SIG-M5 (cell line): ENCODE results near the gene ELK4.

Source experiments
- DNase-seq: peaks from one replicate; lab custom pipeline; 2025; lab: John Stamatoyannopoulos, UW

The ELK4 gene

GRCh38 chr1:205630241-205630640 lies 1.6 kb downstream of the ELK4 start:
- DNase-seq: no peak

GRCh38 chr1:205629751-205630150 lies 2.1 kb downstream of the ELK4 start:
- no peak for DNase-seq

GRCh38 chr1:205627956-205628355 lies 3.9 kb downstream of the ELK4 start:
- DNase-seq: no peak

GRCh38 chr1:205626216-205626615 lies 5.6 kb downstream of the ELK4 start:
- no peak for DNase-seq

- DNase-seq: no peak
These were observed 8.2 kb downstream of the ELK4 start for GRCh38 chr1:205623646-205624045.

DNA sequence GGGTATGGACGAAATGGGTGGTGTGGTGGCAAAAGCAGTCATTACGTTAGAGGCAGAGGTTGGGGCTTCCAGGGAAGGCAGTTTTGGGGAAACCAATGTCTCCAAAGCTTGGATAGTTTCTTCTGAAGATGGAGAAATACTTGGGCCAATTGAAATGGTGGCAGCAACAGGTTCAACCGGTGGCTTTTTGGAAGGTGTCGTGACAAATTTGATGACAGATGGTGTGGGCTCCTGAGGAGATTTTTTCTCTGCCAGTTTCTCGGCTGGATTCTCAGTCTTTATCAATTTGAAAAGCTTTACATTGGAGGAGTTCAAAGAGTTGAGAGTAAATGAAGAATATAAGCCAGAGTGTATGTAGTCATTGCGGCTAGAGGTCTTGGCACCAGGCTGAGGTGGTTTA lies 11.5 kb downstream of the ELK4 start:
- no peak for DNase-seq

- no peak for DNase-seq
These were observed 12.4 kb downstream of the ELK4 start for GRCh38 chr1:205619376-205619775.

GRCh38 chr1:205616563-205617293 lies 15.1 kb downstream of the ELK4 start:
- DNase-seq: no peak

GRCh38 chr1:205615789-205616188 lies 16.0 kb downstream of the ELK4 start:
- DNase-seq: no peak

GRCh38 chr1:205613854-205614412 lies 17.9 kb downstream of the ELK4 start:
- no peak for DNase-seq

- no peak for DNase-seq
These were observed 19.3 kb downstream of the ELK4 start for GRCh38 chr1:205612556-205612955.

- no peak for DNase-seq
These were observed 19.7 kb downstream of the ELK4 start for GRCh38 chr1:205612104-205612503.

- no peak for DNase-seq
These were observed 20.8 kb downstream of the ELK4 start for GRCh38 chr1:205610901-205611466.

DNA sequence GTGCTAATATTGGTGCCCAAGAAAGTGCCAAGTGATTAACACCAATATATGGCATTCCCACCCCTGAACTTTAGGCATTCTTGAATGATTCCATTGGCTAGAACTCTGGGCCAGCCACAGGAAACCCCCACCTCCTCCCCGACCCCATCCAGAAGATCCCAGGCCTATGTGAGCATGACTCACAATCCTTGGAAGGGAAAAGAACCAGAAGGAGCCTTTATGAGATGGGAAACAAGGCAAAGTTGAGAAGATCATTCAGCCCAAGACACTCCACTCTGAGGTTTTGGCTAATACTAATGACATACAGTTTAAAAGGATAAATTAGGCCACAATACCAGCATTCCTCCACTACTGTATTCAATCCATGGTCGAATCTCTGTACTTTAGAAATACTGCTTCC lies 21.8 kb downstream of the ELK4 start:
- DNase-seq: no peak

DNA sequence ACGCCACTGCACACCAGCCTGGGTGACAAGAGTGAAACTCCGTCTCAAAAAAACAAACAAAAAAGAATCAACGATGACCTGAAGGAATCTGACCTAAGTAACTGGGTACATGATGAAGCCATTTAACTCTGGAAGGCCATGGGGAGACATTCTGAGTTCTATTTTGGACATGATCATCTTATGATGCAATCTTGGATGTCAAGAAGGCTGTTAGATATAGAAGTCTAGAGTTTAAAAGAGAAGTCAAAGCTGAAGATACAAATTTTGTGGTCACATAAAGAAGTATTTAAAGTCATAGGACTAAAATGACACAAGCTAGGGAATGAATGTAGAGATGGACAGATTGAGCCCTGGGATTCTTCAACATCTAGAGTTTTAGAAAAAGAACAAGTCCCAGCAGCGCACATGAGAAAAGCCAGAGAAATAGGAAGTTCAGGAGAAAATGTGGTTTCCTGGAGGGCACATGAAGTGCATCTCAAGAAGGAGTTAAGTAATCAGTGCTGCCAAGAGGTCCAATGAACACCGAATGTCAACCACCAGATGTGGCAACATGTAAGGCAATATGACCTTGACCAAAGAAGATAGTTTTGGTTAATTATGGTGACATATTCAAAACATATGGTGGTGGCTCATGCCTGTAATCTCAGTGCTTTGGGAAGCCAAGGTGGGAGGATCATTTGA lies 26.8 kb downstream of the ELK4 start:
- peak; percentile 89 for DNase-seq

DNA sequence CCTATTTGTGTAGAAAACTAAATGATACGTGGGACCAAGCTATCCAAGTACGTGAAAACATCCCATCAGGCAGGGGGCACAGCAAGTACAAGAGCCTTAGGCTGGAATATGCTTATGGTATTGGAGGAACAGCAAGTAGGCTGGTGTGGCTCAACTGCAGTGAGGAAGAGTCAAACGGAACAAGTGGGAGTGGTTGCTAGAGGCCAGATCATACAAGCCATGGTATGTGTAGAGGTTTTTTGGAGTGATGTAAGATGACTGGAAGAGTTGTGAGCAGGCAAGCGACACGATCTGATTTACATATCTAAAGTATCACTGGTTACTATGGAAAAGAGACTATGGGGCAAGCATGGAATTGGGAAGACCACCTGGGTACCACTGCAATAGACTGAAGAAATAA lies 27.8 kb downstream of the ELK4 start:
- no peak for DNase-seq

DNA sequence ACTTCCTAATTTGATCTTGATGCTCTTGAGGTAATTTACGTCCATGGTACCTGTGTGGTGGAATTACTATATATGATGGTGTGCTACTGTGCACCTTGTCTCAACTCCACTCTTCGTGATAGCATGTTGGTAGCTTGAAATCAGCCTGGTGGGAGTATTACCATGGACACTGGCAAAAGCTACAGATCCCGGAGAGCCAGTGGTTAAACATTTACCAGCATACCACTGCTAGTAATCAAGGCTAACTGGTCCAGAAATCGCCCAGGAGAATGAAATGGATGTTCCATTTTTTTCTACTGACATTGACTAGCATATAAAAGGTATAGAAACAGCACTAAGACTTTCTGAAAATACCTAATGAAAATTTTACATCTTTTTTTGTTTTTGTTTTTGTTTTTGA lies 30.6 kb downstream of the ELK4 start:
- DNase-seq: no peak

- no peak for DNase-seq
These were observed 31.7 kb downstream of the ELK4 start for GRCh38 chr1:205600085-205600484.

DNA sequence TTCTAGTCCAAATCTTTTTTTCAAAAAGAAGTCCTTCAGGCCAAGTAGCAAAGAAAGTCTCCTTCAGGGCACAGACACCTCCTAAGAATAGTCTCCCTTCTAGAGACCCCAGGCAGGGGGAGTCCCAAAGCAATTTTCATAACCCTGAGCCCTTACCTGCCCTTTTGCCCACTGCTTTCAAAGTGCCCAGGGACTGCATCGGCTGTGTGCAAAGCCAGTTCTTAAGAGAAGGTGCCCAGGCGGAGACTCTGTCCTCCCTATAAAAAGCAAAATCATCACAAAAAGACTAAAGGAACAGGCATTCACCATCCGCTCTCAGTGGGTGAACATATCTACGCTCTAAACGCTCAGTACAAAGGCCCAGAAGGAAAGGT lies 32.2 kb downstream of the ELK4 start:
- no peak for DNase-seq

DNA sequence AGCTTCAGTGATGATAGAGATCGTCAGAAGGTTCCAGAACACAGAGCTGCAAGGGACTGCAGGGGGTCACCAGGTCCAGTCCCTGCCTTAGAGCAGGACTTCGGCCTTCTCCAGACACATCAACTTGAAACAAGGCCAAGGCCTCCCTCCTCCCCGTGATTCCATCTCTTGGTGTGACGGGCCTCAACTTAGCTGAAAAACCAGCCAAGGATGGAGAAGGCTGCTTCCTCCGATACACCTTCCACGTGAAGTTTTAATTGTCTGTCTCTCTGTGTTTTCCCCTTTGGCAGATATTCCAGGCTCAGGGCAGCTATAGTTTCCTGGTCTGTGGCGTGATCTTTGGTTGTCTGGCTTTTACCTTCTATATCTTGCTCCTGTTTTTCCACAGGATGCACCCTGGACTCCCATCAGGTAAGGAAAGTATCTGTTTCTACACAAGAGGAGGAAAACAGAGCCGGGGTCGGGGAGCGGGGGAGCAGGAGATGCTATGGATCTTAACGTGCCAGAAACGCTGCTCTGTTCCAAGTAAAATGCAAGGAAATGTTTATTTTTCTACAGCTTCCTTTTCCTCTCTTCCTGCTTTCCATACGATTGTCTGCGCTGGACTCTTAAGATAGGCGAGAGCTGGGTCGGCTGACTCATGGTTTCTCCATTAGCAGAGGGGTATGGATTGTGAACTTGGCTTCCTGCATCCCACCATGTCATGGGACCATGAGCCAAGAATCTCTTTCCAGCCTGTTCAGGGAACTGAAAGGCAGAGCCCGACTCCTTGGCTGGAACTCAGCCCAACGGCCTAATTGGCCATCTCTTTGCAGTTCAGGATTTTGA lies 32.8 kb downstream of the ELK4 start:
- DNase-seq: no peak

GRCh38 chr1:205597691-205598314 lies 34.0 kb downstream of the ELK4 start:
- DNase-seq: no peak

DNA sequence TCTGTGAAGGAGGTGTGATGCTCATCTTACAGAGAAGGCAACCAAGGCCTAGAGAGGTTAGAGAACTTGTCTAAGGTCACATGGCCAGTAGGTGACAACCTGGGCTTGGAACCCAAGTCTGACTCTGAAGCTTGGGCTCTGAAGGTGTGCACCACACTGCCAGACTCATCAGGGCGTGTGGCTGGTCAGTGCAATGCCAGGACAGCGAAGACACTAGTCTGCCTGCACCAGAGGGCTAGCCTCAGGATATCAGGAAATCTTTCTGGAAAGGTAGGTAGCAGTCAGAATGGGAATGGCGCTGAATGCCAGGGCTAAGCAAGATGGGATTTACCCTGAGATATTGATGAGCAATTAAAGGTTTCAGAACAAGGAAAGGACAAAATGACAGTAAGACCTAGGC lies 34.9 kb downstream of the ELK4 start:
- no peak for DNase-seq
